Measurements from ENCODE around the gene URGCP.

DNA sequence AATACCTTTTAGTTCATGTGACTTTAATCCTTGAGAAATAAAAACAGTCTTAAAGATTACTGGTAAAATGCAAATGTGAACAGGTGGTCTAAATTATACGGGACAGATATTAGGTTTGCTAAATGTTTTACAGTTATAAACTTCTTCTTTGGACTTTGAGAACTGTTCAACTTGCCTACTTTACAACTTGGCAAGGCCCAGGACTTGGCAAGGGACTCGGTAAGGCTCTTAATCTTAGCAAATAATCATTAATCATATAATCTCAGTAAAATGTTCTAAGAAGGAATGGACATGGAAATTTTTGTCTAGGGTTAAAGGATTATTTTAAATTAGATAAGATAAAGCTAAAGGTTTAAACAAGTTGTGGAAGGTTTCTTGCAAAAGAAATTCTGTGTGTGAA is 15.0 kb upstream of the URGCP start:
- TF ChIP-seq CTCF (conservative IDR thresholded peaks at IDR 0.05; ENCODE audit: low read depth, low read length), result no peak
- TF ChIP-seq EZH2 (IDR thresholded peaks at IDR 0.05; ENCODE audit: low read length, unreplicated experiment), result no peak
